DOHH2 (cell line): ENCODE data around the gene LGALS8.

ENCODE experiments used
- CTCF ChIP-seq: fragments of 200-600 bp; sonication (generic); IDR thresholded peaks from one replicate; pipeline ENCODE4 v1.5.1; 2014; ENCODE audit warnings: antibody characterized with exemption, mild to moderate bottlenecking, low read depth, low read length; ENCODE audit not compliant: poor library complexity, severe bottlenecking
- EZH2phosphoT487 ChIP-seq: fragments of 200-600 bp; sonication (generic); IDR thresholded peaks from 2 replicates; pipeline ENCODE4 v1.6.1; 2017; ENCODE audit warnings: borderline replicate concordance, mild to moderate bottlenecking, antibody characterized with exemption, low read length, moderate library complexity, mixed read lengths

- TF ChIP-seq EZH2phosphoT487 (no peak), CTCF (no peak)
These were observed 12.8 kb downstream of the LGALS8 start for GRCh38 chr1:236536540-236536939.
